PC-9 (cell line): ENCODE measurements around the gene SHISAL1. TPM values are rescaled to one million over a fixed set of nuclear protein-coding genes. Genes with fewer than 3 reads are reported as not detected.

Experiments
- BruUV-seq: library from RNA; stranded (reverse); fragments of 400-500 nt; replicated peaks from 2 replicates; lab custom pipeline; 2021; lab: Mats Ljungman, UMichigan
- CTCF ChIA-PET: fragments of 300-600 bp; sonication (Branson Sonifier 250); formaldehyde crosslinking; loops from one replicate; lab custom pipeline; 2022; ENCODE audit warnings: antibody characterized with exemption; lab: Charles Lee
- POLR2A ChIA-PET: fragments of 300-600 bp; sonication (Branson Sonifier 250); formaldehyde crosslinking; loops from one replicate; lab custom pipeline; 2022; ENCODE audit warnings: antibody characterized with exemption; ENCODE audit not compliant: unreplicated experiment; lab: Charles Lee
- DNase-seq, 2 experiments: peaks; one replicate each; pipeline versions ENCODE4 v3.0.0 to v3.0.0-alpha.2; 2015 to 2022; ENCODE audit warnings: mixed read lengths in 1 of 2
- H2AFZ ChIP-seq: fragments of 200-600 bp; sonication (generic); 2 replicates; pipeline ENCODE4 v1.8.1; 2017; ENCODE audit warnings: antibody characterized with exemption
- H3F3A ChIP-seq: fragments of 200-600 bp; sonication (generic); 2 replicates; pipeline ENCODE4 v1.8.1; 2017; ENCODE audit warnings: antibody characterized with exemption, mild to moderate bottlenecking, low read depth; ENCODE audit not compliant: insufficient read depth
- H3K27ac ChIP-seq: fragments of 200-600 bp; sonication (generic); 2 replicates; pipeline ENCODE4 v1.6.1; 2016; ENCODE audit warnings: mixed run types
- H3K27me3 ChIP-seq: fragments of 200-600 bp; sonication (generic); 2 replicates; pipeline ENCODE4 v1.6.1; 2016; ENCODE audit warnings: low read depth, mixed run types; ENCODE audit not compliant: insufficient read depth
- H3K36me3 ChIP-seq: fragments of 200-600 bp; sonication (generic); 2 replicates; pipeline ENCODE4 v1.6.1; 2016; ENCODE audit warnings: low read depth, mixed run types
- H3K4me1 ChIP-seq: fragments of 200-600 bp; sonication (generic); replicated peaks from 2 replicates; pipeline ENCODE4 v1.6.1; 2016; ENCODE audit warnings: mixed run types; ENCODE audit not compliant: insufficient read depth
- H3K4me2 ChIP-seq: fragments of 200-600 bp; sonication (generic); 2 replicates; pipeline ENCODE4 v1.6.1; 2017; ENCODE audit warnings: mixed run types
- H3K4me3 ChIP-seq: fragments of 200-600 bp; sonication (generic); 2 replicates; pipeline ENCODE4 v1.6.1; 2016; ENCODE audit warnings: mixed run types
- H3K79me2 ChIP-seq: fragments of 200-600 bp; sonication (generic); 2 replicates; pipeline ENCODE4 v1.6.1; 2017; ENCODE audit warnings: low read depth, mixed run types
- H3K9me2 ChIP-seq: fragments of 200-600 bp; sonication (generic); 2 replicates; pipeline ENCODE4 v1.8.1; 2017; ENCODE audit warnings: mild to moderate bottlenecking; ENCODE audit not compliant: insufficient read depth
- H3K9me3 ChIP-seq: fragments of 200-600 bp; sonication (generic); 2 replicates; pipeline ENCODE4 v1.8.1; 2016; ENCODE audit warnings: low read depth; ENCODE audit not compliant: insufficient read depth
- H4K20me1 ChIP-seq: fragments of 200-600 bp; sonication (generic); 2 replicates; pipeline ENCODE4 v1.8.1; 2017; ENCODE audit not compliant: insufficient read depth
- CTCF ChIP-seq: fragments of 200-600 bp; sonication (generic); conservative IDR thresholded peaks from 2 replicates; pipeline ENCODE4 v1.6.1; 2017; ENCODE audit warnings: mixed run types, antibody characterized with exemption, mild to moderate bottlenecking, moderate library complexity
- EZH2 ChIP-seq: fragments of 200-600 bp; sonication (generic); IDR thresholded peaks from 2 replicates; pipeline ENCODE4 v1.8.0; 2017; ENCODE audit warnings: antibody characterized with exemption, low read depth
- intact Hi-C: fragments of 100-400 bp; cut with micrococcal nuclease; formaldehyde crosslinking; loops from one replicate; pipeline ENCODE4 v1.10.0; 2022; ENCODE audit not compliant: unreplicated experiment
- total RNA-seq: library from RNA; stranded (reverse); gene quantifications from 2 replicates; pipeline ENCODE4 v1.2.3, GENCODE V29; 2021

SHISAL1 gene
- total RNA-seq, 1 experiment from 2014 or later = 0.94 TPM

GRCh38 chr22:44345872-44346271, 33.1 kb upstream of the SHISAL1 start:
- Histone ChIP-seq H2AFZ (no peak overlapping the region), H3F3A (peaks cover 7% of the 10 kb centered on the region), H3K27ac (no peak overlapping the region), H3K36me3 (no peaks in the 10 kb centered on the region), H3K27me3 (no peaks in the 10 kb centered on the region), H3K4me1 (peaks cover 15% of the 10 kb centered on the region), H3K4me2 (no peak overlapping the region), H3K9me3 (no peaks in the 10 kb centered on the region), H3K4me3 (no peak overlapping the region), H4K20me1 (no peaks in the 10 kb centered on the region), H3K79me2 (no peaks in the 10 kb centered on the region), H3K9me2 (no peaks in the 10 kb centered on the region)
- ChIA-PET POLR2A (no interaction called here), CTCF (no interaction called here)
- TF ChIP-seq CTCF (no peak), EZH2 (no peak)
- DNase-seq = no peak
- no TSS peak for BruUV-seq
- intact Hi-C loops = no loop called here

GRCh38 chr22:44344407-44344806, 31.7 kb upstream of the SHISAL1 start:
- no peaks in the 10 kb centered on the region for H3K9me2 ChIP-seq
- H3K4me2 ChIP-seq = no peak overlapping the region
- peaks cover 5% of the 10 kb centered on the region; the same call in 1 of the 2 replicates for H3F3A ChIP-seq
- H3K79me2 ChIP-seq = no peaks in the 10 kb centered on the region
- no peak for DNase-seq
- H3K27ac ChIP-seq = no peak overlapping the region
- ChIA-PET POLR2A (interaction anchor here (0.6 kb wide), 1 partner anchor 536 kb away, joined by 3 read pairs; no protein-coding TSS in a partner anchor), CTCF (no interaction called here)
- H3K9me3 ChIP-seq = no peaks in the 10 kb centered on the region
- H3K4me3 ChIP-seq = no peak overlapping the region
- TF ChIP-seq EZH2 (no peak), CTCF (no peak)
- no peak overlapping the region for H2AFZ ChIP-seq
- H3K27me3 ChIP-seq = no peaks in the 10 kb centered on the region
- no peaks in the 10 kb centered on the region for H3K36me3 ChIP-seq
- intact Hi-C loops = no loop called here
- H4K20me1 ChIP-seq = no peaks in the 10 kb centered on the region
- no TSS peak for BruUV-seq
- peaks cover 14% of the 10 kb centered on the region for H3K4me1 ChIP-seq

GRCh38 chr22:44342347-44342956, 29.7 kb upstream of the SHISAL1 start:
- Histone ChIP-seq H3K4me3 (no peak overlapping the region), H3K9me3 (no peaks in the 10 kb centered on the region), H4K20me1 (no peaks in the 10 kb centered on the region), H2AFZ (no peak overlapping the region), H3K4me1 (peaks cover 33% of the 10 kb centered on the region), H3K4me2 (no peak overlapping the region), H3K36me3 (no peaks in the 10 kb centered on the region), H3K27me3 (no peaks in the 10 kb centered on the region), H3K27ac (no peak overlapping the region), H3K79me2 (no peaks in the 10 kb centered on the region), H3F3A (peaks cover 16% of the 10 kb centered on the region; the same call in 1 of the 2 replicates), H3K9me2 (no peaks in the 10 kb centered on the region)
- no peak for DNase-seq
- TF ChIP-seq CTCF (no peak), EZH2 (no peak)
- ChIA-PET CTCF (no interaction called here), POLR2A (no interaction called here)
- intact Hi-C loops = no loop called here
- no TSS peak for BruUV-seq
